Measurements from ENCODE around the gene NCOA1.

DNA sequence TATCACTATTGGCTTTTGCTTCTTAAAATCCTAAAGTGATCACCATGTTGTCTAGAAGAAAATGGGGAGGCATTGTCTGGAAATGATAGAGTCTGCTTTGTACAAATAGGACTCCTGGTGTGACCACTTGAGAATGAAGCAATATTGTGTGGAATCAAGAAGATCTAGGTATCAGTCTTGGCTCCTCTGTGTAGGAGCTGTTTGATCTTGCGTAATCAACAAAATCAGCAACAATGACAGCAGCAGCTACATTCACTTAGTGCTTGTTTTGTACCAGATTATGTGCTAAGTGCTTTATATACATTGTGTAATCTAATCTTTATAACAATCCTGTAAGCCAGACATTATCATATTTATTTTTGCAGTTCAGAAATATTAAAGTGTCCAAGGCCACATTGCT, 17.8 kb downstream of the NCOA1 start:
- TF ChIP-seq, protein P1, sequence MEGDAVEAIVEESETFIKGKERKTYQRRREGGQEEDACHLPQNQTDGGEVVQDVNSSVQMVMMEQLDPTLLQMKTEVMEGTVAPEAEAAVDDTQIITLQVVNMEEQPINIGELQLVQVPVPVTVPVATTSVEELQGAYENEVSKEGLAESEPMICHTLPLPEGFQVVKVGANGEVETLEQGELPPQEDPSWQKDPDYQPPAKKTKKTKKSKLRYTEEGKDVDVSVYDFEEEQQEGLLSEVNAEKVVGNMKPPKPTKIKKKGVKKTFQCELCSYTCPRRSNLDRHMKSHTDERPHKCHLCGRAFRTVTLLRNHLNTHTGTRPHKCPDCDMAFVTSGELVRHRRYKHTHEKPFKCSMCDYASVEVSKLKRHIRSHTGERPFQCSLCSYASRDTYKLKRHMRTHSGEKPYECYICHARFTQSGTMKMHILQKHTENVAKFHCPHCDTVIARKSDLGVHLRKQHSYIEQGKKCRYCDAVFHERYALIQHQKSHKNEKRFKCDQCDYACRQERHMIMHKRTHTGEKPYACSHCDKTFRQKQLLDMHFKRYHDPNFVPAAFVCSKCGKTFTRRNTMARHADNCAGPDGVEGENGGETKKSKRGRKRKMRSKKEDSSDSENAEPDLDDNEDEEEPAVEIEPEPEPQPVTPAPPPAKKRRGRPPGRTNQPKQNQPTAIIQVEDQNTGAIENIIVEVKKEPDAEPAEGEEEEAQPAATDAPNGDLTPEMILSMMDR (IDR thresholded peaks at IDR 0.05), result no peak
- TF ChIP-seq POLR2AphosphoS5 (IDR thresholded peaks at IDR 0.05; ENCODE audit: insufficient read depth in 1 of 2, low read depth in 1 of 2) (no peak), POLR2A (IDR thresholded peaks at IDR 0.05) (no peak)

All from vagina (tissue), 2 donors.